ENCODE measurements around the gene OR1D5.
"Not testable (repeated sequence)": the region's sequence is repeated elsewhere in the genome, so short reads cannot be mapped to it uniquely, and the experiment has no call there.

Gene OR1D5

DNA sequence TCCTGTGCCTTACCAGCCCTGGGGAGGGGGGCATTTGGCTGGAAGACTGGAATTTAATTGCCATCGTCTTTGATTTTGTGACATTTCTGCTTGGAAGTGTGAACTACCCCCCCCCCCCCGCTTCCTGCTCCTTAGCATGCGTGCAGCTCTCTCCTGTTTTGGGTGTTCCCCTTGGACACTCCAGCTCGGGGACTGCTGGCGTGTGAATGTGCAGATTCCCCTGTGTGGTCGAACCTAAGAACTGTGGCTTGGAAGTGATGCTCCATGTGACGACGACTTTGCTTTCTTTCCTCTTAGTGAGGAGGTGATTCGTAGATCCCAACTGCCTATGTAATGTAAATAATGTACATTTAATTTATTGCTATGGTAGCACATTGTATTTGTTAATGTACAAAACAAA is 26.1 kb downstream of the OR1D5 start:
- in situ Hi-C loops (cut with HindIII; ENCODE audit: low pct_unique_long_range_greater_than_20kb, low sequenced_read_pairs), result no loop called here
- no peak for TF ChIP-seq JUND (IDR thresholded peaks at IDR 0.05; ENCODE audit: low read depth)
- DNase-seq (ENCODE audit: low read depth in 1 of 2, low spot score in 1 of 2), result no peak

DNA sequence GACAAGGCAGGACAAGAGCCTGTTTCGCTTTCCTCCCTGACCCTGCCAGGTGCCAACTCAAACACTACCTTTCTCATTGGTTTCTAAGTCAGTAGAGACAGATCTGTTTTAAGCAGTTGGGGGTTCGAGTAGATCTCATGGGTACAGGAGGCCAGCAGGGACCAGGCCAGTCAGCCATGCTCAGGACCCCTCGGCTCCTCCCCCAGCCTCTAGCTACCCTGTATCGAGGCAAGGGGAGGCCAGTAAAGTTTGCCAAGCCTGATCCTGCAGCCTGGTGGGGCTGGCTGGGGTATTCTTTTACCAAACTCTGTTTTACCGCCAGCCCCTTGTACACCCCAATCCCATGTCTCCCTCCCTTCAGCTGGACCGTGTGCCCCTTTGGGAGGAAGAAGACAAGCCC is 26.6 kb downstream of the OR1D5 start:
- in situ Hi-C loops (cut with HindIII; ENCODE audit: low pct_unique_long_range_greater_than_20kb, low sequenced_read_pairs), result no loop called here
- TF ChIP-seq JUND (IDR thresholded peaks at IDR 0.05; ENCODE audit: low read depth), result no peak
- DNase-seq (ENCODE audit: low read depth in 1 of 2, low spot score in 1 of 2), result no peak

DNA sequence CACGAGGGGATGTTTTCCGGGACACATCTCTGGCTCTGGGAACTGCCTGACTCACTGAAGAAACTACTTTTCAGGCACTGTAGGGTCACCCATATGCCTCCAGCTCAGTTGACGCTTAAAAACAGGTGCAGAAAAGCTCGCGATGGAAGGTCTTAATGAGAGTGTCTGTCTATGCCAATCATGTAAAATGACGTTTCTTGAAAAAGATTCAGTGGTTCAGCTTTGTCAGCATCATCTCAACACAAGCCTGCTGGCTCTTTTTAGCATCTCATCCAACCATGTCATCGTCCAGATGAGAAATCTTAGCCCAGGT is 27.5 kb downstream of the OR1D5 start:
- in situ Hi-C loops (cut with HindIII; ENCODE audit: low pct_unique_long_range_greater_than_20kb, low sequenced_read_pairs), result no loop called here
- no peak for DNase-seq (ENCODE audit: low read depth in 1 of 2, low spot score in 1 of 2)
- TF ChIP-seq JUND (IDR thresholded peaks at IDR 0.05; ENCODE audit: low read depth), result no peak

DNA sequence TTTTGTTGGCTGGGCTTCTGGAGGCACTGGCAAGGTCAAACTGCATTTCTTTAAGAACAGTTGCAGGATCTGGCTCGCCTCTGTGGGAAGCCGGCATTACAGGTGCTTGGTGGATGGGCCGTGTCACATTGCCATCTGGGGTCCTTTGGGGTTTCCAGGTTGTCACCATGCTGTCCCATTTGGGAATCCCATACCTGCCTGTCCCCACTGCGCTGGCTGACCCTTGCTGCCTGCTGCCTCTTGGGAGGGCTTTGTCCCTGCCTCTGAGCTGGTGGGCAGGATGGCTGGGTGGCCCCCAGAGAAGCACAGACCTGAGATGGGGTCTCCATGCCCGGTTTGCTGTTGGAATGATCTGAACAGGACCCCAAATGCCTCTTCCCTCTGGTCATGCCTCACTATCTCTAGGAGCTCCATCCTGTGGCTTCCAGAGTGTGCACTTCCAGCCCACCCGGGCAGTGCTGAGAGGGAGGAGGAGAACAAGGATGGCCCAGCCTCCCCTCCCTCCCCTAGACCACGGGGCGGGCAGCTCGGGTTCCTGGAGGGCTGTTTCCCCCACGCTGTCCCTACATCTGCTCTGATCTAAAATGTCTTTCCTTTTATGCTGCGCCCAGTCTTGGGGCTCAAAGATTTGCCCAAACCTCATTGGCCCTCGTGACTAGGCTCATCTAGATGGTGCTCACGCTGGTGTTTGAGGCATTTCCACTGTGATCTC is 28.0 kb downstream of the OR1D5 start:
- in situ Hi-C loops (cut with HindIII; ENCODE audit: low pct_unique_long_range_greater_than_20kb, low sequenced_read_pairs), result no loop called here
- no peak for TF ChIP-seq JUND (IDR thresholded peaks at IDR 0.05; ENCODE audit: low read depth)
- no peak for DNase-seq (ENCODE audit: low read depth in 1 of 2, low spot score in 1 of 2)

DNA sequence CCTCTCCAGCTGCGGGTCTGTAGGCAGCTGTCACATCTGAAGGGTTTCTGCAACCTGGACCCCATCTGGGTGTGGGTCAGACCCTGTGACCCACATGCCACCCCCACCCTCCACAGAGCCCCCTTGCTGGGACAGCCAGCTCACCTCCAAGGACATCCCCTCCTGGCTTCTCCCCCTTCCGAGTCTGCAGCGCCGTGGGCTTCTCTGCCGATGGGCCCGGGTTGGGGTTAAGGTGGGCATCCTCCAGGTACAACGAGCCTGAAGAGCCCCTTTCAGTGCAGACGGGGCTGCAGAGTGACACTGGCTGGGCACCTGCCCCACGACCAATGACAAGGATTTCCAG is 28.9 kb downstream of the OR1D5 start:
- in situ Hi-C loops (cut with HindIII; ENCODE audit: low pct_unique_long_range_greater_than_20kb, low sequenced_read_pairs), result no loop called here
- no peak for TF ChIP-seq JUND (IDR thresholded peaks at IDR 0.05; ENCODE audit: low read depth)
- no peak for DNase-seq (ENCODE audit: low read depth in 1 of 2, low spot score in 1 of 2)

DNA sequence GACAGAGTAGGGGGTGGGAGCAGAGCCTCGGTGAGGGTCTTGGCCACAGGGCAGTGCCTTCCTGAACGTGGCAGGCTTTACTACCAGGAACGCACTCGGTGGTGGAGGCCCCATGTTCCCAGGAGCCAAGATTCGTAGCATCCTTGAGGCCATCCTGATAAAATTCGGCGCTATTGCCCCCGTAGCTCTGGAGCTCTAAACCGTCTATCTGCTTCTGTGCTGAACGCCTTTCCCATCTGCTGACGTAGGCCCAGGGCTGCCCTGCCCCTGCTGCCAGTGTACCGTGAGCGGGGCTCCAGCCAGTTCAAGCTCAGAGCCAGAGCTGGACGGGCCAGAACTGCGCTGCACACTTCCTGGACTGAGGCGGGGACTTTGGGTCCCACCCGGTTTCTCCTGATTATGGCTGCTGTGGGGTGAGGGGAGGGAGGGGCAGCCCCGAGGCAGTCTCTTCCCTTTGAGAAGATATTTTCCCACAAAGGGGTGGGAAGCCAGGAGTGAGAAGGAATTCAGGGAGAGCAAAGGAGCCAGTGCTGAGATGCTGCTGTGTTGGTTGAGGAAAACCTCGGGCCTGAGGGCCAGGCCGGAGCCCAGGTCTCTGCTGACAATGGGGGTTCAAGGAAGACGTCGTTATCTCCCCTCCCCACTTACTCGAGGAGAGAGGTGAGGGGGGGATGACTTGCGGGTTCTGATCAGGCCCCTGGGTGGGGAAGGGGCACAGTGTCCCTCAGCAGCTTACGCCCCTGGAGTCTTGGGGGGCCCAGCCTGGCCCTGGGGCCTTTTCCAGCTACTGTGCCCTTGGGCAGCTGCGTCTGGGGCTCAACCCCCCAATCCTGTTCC is 29.4 kb downstream of the OR1D5 start:
- in situ Hi-C loops (cut with HindIII; ENCODE audit: low pct_unique_long_range_greater_than_20kb, low sequenced_read_pairs), result no loop called here

DNA sequence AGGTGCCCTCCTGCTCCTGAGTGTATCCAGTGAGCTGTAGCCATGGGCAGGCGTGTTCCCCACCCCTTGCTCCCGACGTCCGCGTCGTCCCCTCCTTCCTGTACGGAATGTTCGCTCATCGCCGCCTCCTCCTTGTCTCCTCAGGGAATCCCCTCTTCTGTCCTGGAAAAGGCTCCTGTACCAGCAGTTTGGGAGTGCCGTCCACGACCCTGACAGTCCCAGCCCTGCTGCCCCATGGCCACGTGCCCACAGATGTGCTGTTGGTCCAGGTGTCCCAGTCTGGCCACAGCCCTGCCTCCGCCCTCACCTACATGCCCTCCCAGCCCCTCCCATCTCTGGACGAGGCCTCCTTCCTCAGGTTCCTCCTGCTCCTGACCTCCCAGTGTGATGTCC is 30.2 kb downstream of the OR1D5 start:
- in situ Hi-C loops (cut with HindIII; ENCODE audit: low pct_unique_long_range_greater_than_20kb, low sequenced_read_pairs), result no loop called here
- DNase-seq (ENCODE audit: low read depth in 1 of 2, low spot score in 1 of 2), result no peak
- TF ChIP-seq JUND (IDR thresholded peaks at IDR 0.05; ENCODE audit: low read depth), result no peak

More for the DNA sequence above, 29.4 kb downstream of the OR1D5 start:
- no peak for DNase-seq (ENCODE audit: low read depth in 1 of 2, low spot score in 1 of 2)
- no peak for TF ChIP-seq JUND (IDR thresholded peaks at IDR 0.05; ENCODE audit: low read depth)

DNA sequence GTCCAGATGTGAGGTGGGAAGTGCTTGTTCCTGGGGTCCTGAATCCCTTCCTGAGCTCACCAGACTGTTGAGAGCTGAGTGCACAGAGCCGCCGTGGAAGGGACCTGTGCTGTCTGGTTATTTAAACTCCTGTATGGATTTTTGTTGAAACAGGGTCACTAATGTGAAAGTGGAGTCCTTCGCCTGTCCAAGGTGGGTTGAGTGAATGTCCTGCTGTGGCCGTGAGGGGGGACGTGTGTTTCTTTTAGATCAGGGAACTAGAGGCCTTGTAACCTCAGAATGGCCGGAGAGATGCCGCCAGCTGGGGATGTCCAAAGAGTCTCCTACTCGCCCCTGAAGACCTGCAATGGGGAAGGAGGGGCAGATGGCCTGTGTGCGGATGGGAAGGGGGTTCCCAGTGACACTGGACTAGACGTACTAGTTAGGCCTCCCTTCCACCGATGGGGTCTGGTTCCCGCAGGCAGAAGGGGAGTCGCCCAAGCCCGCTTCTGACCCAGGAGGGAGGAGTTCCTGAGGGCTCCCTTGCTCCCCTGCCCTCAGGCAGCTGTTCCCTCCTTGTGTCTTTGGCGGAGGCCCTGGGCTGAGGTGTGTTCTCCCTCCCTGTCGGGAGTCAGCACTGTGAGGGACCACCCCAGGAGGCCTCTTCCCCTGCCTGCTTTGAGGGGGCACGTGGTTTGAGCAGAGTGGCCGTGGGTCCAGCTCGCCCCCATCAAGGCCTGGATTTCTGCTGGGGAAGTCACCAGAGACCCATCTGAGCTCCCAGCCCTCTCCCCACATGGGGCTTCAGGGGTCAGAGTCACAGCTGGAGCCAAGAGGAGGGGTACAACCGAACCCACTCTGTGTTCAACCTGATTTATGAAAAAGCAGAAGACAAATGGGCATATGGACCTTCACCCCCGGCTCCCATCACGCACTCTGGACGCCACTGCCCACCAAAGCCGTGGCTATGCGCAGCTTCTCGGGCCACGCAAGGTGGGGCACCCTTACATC is 30.9 kb downstream of the OR1D5 start:
- TF ChIP-seq JUND (IDR thresholded peaks at IDR 0.05; ENCODE audit: low read depth), result no peak
- no peak for DNase-seq (ENCODE audit: low read depth in 1 of 2, low spot score in 1 of 2)
- in situ Hi-C loops (cut with HindIII; ENCODE audit: low pct_unique_long_range_greater_than_20kb, low sequenced_read_pairs), result no loop called here

DNA sequence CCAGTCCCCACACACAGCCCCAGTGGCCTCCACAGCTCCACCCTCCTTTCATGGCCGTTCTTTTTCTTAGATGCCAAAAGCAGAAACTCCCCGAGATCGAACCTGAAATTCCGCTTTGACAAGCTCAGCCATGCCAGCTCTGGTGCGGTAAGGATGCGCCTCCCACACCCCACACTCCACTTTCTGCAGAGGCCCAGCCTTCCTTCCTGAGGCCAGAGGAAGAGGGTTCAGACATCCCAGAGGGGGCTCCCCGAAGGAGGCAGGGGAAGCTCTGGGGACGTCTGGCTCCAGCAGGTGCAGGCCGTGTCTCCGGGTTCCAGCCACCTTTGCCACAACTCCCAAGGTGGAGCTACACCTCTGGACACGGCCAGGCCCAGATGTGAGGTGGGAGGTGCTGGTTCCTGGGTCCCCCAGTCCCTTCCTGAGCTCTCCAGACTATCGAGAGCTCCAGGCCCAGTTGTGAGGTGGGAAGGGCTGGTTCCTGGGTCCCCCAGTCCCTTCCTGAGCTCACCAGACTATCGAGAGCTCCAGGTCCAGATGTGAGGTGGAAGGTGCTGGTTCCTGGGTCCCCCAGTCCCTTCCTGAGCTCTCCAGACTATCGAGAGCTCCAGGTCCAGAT is 32.4 kb downstream of the OR1D5 start:
- DNase-seq (ENCODE audit: low read depth in 1 of 2, low spot score in 1 of 2); in situ Hi-C loops (cut with HindIII; ENCODE audit: low pct_unique_long_range_greater_than_20kb, low sequenced_read_pairs): not testable (repeated sequence)

DNA sequence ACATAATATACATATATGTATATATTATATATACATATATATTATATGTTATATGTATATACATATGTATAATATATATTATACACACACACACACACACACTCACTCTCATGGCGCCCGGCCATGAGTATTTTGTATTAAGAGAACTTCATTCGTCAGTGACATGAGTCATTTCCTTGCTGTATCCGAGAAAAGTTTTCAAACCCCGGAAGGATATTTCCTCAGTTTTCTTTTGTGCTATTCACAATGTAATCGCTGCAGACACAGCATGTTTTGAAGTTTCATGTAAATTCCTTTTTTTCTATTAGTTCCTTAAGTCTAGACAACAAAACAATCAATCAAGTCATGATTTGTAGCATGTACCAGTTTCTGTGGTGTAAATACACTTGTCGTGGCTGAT is 33.3 kb downstream of the OR1D5 start:
- in situ Hi-C loops (cut with HindIII; ENCODE audit: low pct_unique_long_range_greater_than_20kb, low sequenced_read_pairs), result no loop called here
- no peak for TF ChIP-seq JUND (IDR thresholded peaks at IDR 0.05; ENCODE audit: low read depth)
- DNase-seq (ENCODE audit: low read depth in 1 of 2, low spot score in 1 of 2), result no peak

DNA sequence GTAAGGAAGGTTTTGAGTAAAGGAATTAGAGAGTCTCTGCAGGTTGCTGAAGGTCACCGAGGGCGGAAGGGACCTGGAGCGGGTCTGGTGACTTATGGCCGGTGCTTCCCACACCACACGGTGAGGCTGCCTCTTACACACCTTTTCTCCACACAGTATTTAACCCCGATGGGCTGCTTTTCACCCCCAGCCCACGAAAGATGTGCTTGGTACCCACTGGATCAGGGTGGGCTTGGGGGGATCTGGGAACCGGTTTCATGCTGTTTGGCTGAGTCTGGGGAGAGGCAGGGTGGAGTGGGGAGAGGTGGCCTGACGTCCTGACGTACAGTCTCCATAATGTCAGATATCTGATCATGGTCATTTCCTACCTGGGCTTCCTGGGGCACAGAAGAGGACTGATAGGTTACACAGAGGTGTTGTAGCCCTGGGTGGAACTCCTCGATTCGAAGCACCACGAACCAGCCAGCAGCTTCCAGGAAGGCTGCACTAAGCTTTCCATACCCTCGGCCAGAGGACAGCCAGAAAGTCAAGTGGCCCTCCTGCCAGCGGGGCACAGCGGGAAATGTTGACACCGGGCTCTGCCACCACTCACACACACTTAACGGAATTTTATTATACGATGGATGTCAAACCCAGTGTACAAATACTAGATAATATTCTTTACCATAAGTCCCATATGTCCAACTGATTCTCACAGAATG is 34.0 kb downstream of the OR1D5 start:
- in situ Hi-C loops (cut with HindIII; ENCODE audit: low pct_unique_long_range_greater_than_20kb, low sequenced_read_pairs), result no loop called here
- no peak for TF ChIP-seq JUND (IDR thresholded peaks at IDR 0.05; ENCODE audit: low read depth)
- no peak for DNase-seq (ENCODE audit: low read depth in 1 of 2, low spot score in 1 of 2)
